ENCODE results near the gene RDX. TPM values are rescaled to one million over a fixed set of nuclear protein-coding genes. Genes with fewer than 3 reads are reported as not detected.

RDX gene
- total and polyA plus RNA-seq, 2 of the 4 experiments (the other 2 are of a cell fraction), result 61.1 to 72.4 TPM

DNA sequence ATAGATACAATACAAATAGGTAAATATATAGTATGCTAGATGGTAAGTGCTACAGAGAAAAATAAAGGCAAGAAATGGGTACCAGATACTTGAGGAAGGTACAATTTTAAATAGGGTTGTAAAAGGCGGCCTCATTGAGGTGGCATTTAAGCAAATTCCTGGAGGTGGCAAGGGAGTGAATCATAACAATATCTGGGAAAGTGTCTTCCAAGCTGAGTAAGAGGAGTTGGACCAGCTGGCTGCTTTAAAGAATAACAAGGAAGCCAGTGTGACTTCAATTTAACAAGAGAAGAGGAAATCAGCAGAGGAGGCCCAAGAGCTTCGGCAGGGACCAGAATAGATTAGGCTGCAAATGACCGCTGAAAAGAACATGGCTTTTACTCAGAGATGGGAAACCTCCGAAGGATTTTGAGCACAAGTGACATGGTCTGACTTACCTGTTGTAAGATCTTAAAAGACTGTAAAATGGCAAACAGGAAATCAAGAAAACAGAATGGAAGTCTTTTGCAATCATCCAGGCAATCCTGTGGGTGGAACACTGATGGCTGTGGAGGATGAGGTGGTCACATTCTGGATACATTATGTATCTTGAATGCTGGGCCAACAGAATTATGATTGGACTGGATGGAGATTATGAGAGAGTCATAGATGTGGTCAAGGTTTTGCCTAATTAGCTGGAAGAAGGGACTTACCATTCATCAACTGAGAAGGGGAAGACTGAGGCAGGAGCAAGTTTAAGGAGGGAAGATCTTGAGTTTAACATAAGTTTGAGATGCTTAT is 77.2 kb downstream of the RDX start:
- intact Hi-C loops (cut with micrococcal nuclease) (no loop called here), in situ Hi-C loops (cut with MboI; ENCODE audit: low sequenced_read_pairs) (loop anchor here (25.0 kb wide), 1 partner anchor 1218 kb away; no protein-coding TSS in a partner anchor), dilution Hi-C loops (cut with HindIII; ENCODE audit: low sequenced_read_pairs, unreplicated experiment) (no loop called here)
- H4K5ac ChIP-seq (ENCODE audit: low read depth, low read length), result no peak overlapping the region
- H3K27me3 ChIP-seq (ENCODE audit: control insufficient read depth, insufficient read depth, low read length), result no peaks in the 10 kb centered on the region
- H3K79me1 ChIP-seq (ENCODE audit: low read depth in 1 of 2, low read length in 2 of 2), result peaks cover 0 to 3% of the 10 kb centered on the region in 2 experiments; a peak in 1 of 4 replicates
- H4K91ac ChIP-seq (ENCODE audit: insufficient read depth, low read depth, low read length), result no peak overlapping the region
- H3K56ac ChIP-seq (ENCODE audit: extremely low read depth, insufficient read depth, low read length), result no peak overlapping the region
- no peak overlapping the region for H3K18ac ChIP-seq (ENCODE audit: low read depth, low read length)
- 92% methylated on average over 3 of the region's 4 CpGs; no CpG with 5 or more reads in 1 of the 2 experiments for WGBS, 2 experiments (ENCODE audit: extremely low coverage in 2 of 2, insufficient read length in 1 of 2)
- H2BK5ac ChIP-seq (ENCODE audit: low read depth, low read length, poor library complexity, severe bottlenecking), result no peak overlapping the region
- POLR2A ChIA-PET (ENCODE audit: unreplicated experiment), result no interaction called here
- CTCF ChIA-PET, result no interaction called here
- H3K9ac ChIP-seq (ENCODE audit: low read depth, low read length), result no peak overlapping the region
- no peak overlapping the region for H3K4ac ChIP-seq (ENCODE audit: low read depth, low read length)
- H3K27ac ChIP-seq (ENCODE audit: insufficient read depth, low read length), result no peak overlapping the region
- H3K4me3 ChIP-seq (ENCODE audit: insufficient read depth, low read depth, low read length), result no peak overlapping the region
- H2BK120ac ChIP-seq (ENCODE audit: low read depth, low read length), result no peak overlapping the region
- no TSS peak for BruUV-seq (replicated peaks)
- no peak overlapping the region for H2BK20ac ChIP-seq (ENCODE audit: low read depth, low read length)
- no peak overlapping the region for H3K4me2 ChIP-seq (ENCODE audit: low read depth, low read length)
- no peaks in the 10 kb centered on the region for H3K4me1 ChIP-seq (ENCODE audit: control insufficient read depth, insufficient read depth, low read length)
- H3K14ac ChIP-seq (replicated peaks; ENCODE audit: low read depth, low read length), result no peak overlapping the region
- H3K23ac ChIP-seq (ENCODE audit: low read depth, low read length), result no peak overlapping the region
- no peaks in the 10 kb centered on the region for H4K20me1 ChIP-seq (ENCODE audit: insufficient read depth, low read length)
- H3K9me1 ChIP-seq (ENCODE audit: insufficient read depth, low read length), result no peaks in the 10 kb centered on the region
- ATAC-seq (ENCODE audit: low read depth) (peak; percentile 32), DNase-seq (peak; percentile 53)
- no peak overlapping the region for H2AK5ac ChIP-seq (ENCODE audit: low read depth, low read length)
- H4K8ac ChIP-seq (ENCODE audit: low read depth in 2 of 2, low read length in 2 of 2), result no peak overlapping the region
- H3K9me3 ChIP-seq (ENCODE audit: control insufficient read depth, insufficient read depth, low read length), result no peaks in the 10 kb centered on the region
- H2BK15ac ChIP-seq (ENCODE audit: low read depth, low read length), result no peak overlapping the region
- no peak overlapping the region for H2AK9ac ChIP-seq (replicated peaks; ENCODE audit: low read depth, low read length, poor library complexity)
- H2AFZ ChIP-seq (replicated peaks; ENCODE audit: low read length, poor library complexity), result no peak overlapping the region
- TF ChIP-seq MAFK (IDR thresholded peaks at IDR 0.05; ENCODE audit: low read depth, low read length) (no peak), RFX5 (IDR thresholded peaks at IDR 0.05; ENCODE audit: low read depth, low read length) (no peak), CEBPB (IDR thresholded peaks at IDR 0.05; ENCODE audit: low read depth, low read length) (peak; percentile 84)
- H3K36me3 ChIP-seq (ENCODE audit: control insufficient read depth, insufficient read depth, low read length), result 0 out of 2 replicates have a peak, but pooled peaks cover 2% of the 10 kb centered on the region
